Thymus (tissue), 11 donors: ENCODE data around the gene CACNA2D3. TPM values are rescaled to one million over a fixed set of nuclear protein-coding genes. Genes with fewer than 3 reads are reported as not detected.

Experiments used
- DNase-seq, 9 donors: peaks; one replicate each; pipeline ENCODE4 v3.0.0-alpha.2; 2013; ENCODE audit warnings: low spot score in 9 of 9, low read depth in 6 of 9, missing footprints in 1 of 9
- H3K27ac ChIP-seq, 2 donors: one replicate each; pipeline ENCODE4 v1.5.1; 2013; ENCODE audit warnings: control low read depth in 1 of 2, low read depth in 1 of 2, low read length in 1 of 2, mild to moderate bottlenecking in 1 of 2, moderate library complexity in 1 of 2
- H3K27me3 ChIP-seq, 2 donors: one replicate each; pipeline ENCODE4 v1.5.1; 2013; ENCODE audit warnings: low read length in 1 of 2; ENCODE audit not compliant: control insufficient read depth in 2 of 2, insufficient read depth in 1 of 2
- H3K36me3 ChIP-seq, 2 donors: one replicate each; pipeline ENCODE4 v1.5.1; 2013; ENCODE audit warnings: low read length in 1 of 2, mild to moderate bottlenecking in 1 of 2, moderate library complexity in 1 of 2; ENCODE audit not compliant: control insufficient read depth in 2 of 2, insufficient read depth in 2 of 2
- H3K4me1 ChIP-seq, 2 donors: one replicate each; pipeline ENCODE4 v1.5.1; 2013; ENCODE audit warnings: low read length in 2 of 2; ENCODE audit not compliant: control insufficient read depth in 2 of 2, insufficient read depth in 2 of 2
- H3K4me3 ChIP-seq, 2 donors: one replicate each; pipeline ENCODE4 v1.5.1; 2013; ENCODE audit warnings: low read length in 2 of 2, control low read depth in 1 of 2, mild to moderate bottlenecking in 1 of 2
- H3K9me3 ChIP-seq, 2 donors: one replicate each; pipeline ENCODE4 v1.5.1; 2013; ENCODE audit warnings: low read length in 1 of 2, mild to moderate bottlenecking in 1 of 2; ENCODE audit not compliant: control insufficient read depth in 2 of 2, insufficient read depth in 1 of 2
- WGBS: extraction: QIAGEN DNeasy Blood & Tissue Kit; methylation state at CpG from one replicate; pipeline ENCODE4 v1.1.7; 2013; 5-methylcytosine and 5-hydroxymethylcytosine counted together
- polyA plus RNA-seq: library from polyadenylated mRNA; stranded (reverse); fragments of 200-250 nt; gene quantifications from one replicate; pipeline ENCODE4 v1.2.3, GENCODE V29; 2013
- total RNA-seq: library from RNA; stranded (reverse); fragments of 120-200 nt; gene quantifications from one replicate; pipeline ENCODE4 v1.2.4, GENCODE V29; 2013
- donor health status: healthy.

Gene CACNA2D3
- total and polyA plus RNA-seq, 2 donors: 1.8 to 2.1 TPM

DNA sequence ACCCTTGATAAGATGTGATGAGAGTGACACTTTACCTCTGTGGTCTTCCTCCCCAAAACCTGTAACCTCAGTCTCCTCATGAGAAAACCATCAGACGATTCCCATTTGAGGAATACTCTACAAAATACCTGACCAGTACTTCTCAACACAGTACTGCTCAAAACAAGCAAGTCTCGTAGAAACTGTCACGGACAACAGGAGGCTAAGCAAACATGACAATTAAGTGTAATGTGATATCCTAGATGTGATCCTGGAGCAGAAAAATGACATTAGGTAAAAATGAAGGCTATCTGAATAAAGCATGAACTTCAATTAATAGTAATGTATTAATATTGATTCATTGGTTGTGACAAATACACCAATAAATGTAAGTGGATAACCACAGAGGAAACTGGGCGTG, 113.6 kb downstream of the CACNA2D3 start:
- Histone ChIP-seq H3K27me3 (no peaks in the 10 kb centered on the region), H3K36me3 (no peaks in the 10 kb centered on the region), H3K9me3 (no peaks in the 10 kb centered on the region), H3K4me3 (no peak overlapping the region), H3K27ac (no peak overlapping the region), H3K4me1 (no peaks in the 10 kb centered on the region)
- WGBS: 91% methylated on average over 4 of the region's 4 CpGs
- DNase-seq: no peak

DNA sequence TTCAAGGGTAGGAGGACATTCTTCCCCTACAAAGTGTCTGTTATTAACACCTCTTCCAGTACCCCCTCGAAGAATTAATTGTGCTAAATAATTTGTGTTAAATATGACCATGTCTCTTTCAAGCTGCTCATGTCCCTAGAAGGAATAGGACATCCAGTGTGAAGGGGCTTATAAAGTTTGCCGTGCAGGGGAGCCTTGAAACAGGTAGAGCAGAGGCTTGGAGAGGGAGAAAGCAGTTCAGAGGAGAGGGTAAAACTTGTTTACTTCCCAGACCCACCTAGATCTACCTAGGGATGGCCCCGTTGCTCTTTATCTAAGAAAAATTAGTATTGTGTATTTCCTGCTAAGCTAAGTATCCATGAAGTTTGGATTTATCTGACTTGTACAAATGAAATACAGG, 114.8 kb downstream of the CACNA2D3 start:
- 84% methylated on average over 3 of the region's 3 CpGs for WGBS
- Histone ChIP-seq H3K4me3 (no peak overlapping the region), H3K27me3 (no peaks in the 10 kb centered on the region), H3K9me3 (no peaks in the 10 kb centered on the region), H3K36me3 (no peaks in the 10 kb centered on the region), H3K27ac (no peak overlapping the region), H3K4me1 (no peaks in the 10 kb centered on the region)
- DNase-seq: no peak

- Histone ChIP-seq H3K9me3 (no peaks in the 10 kb centered on the region), H3K36me3 (no peaks in the 10 kb centered on the region), H3K27me3 (no peaks in the 10 kb centered on the region), H3K4me1 (no peaks in the 10 kb centered on the region), H3K4me3 (no peak overlapping the region), H3K27ac (no peak overlapping the region)
- WGBS: 83% methylated on average over 4 of the region's 4 CpGs
- no peak for DNase-seq
Measured at GRCh38 chr3:54237788-54238502, 115.6 kb downstream of the CACNA2D3 start.

DNA sequence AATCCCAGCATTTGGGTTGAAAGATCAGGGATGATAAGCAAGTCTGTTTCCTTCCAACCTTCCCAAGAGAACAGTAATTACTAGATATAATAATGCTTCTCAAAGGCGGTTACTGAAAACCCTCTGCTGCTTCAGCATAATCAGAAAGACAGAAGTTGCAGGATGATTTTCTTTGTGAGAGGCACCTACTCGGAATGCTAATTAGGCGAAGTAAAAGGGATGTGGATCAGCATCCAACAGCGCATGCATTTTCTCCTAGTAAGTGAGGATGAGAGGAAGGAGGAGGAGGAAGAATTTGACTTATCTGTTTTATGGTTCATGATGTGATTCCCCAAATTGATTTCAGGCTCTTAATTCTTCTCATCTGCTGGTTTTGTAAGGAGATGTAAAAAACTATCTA, 118.0 kb downstream of the CACNA2D3 start:
- H3K36me3 ChIP-seq: no peaks in the 10 kb centered on the region
- WGBS: 80% methylated on average over 4 of the region's 4 CpGs
- no peaks in the 10 kb centered on the region for H3K4me1 ChIP-seq
- H3K4me3 ChIP-seq: no peak overlapping the region
- H3K27ac ChIP-seq: no peak overlapping the region
- no peak for DNase-seq
- no peaks in the 10 kb centered on the region for H3K27me3 ChIP-seq
- no peaks in the 10 kb centered on the region for H3K9me3 ChIP-seq

- Histone ChIP-seq H3K4me3 (no peak overlapping the region), H3K27ac (no peak overlapping the region), H3K36me3 (no peaks in the 10 kb centered on the region), H3K27me3 (no peaks in the 10 kb centered on the region), H3K9me3 (no peaks in the 10 kb centered on the region), H3K4me1 (no peaks in the 10 kb centered on the region)
- DNase-seq: no peak
- 88% methylated on average over 13 of the region's 13 CpGs for WGBS
Measured at GRCh38 chr3:54243056-54243931, 120.9 kb downstream of the CACNA2D3 start.

DNA sequence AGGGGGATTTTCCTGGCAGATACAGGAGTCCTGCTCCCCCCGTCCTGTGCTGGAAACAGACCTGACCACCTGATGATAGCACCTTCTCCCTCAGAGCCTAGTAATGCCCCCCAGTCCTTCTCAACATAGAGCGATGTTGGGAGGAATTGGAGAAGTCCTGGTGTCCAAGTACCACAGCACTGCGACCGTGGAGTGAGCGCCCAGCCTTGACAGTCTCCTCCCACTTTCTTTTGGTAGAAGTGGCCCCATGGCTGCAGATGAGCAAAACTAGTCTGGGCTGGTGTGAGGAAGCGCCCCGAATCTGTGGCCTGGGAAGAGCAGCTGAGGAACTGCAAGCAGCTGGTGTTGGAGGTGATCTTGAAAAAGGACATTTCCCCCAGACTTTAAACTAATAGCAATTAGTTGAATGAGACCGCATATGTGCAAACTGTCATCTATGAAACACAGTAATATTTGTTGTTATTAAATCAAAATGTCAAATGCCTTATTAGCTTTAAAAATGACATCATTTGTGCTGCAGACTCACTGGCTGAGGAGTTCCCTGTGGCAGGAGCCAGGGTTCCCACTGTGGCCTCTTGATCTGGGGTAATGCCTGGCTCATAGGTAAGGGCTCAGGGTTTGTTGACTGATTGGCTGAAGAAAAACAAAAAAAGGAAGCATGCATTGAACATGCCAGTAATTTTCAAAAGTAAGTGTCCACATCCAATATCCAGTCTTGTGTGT, 121.8 kb downstream of the CACNA2D3 start:
- DNase-seq: no peak
- H3K4me1 ChIP-seq: no peaks in the 10 kb centered on the region
- H3K9me3 ChIP-seq: no peaks in the 10 kb centered on the region
- no peak overlapping the region for H3K27ac ChIP-seq
- 92% methylated on average over 8 of the region's 8 CpGs for WGBS
- H3K27me3 ChIP-seq: no peaks in the 10 kb centered on the region
- no peaks in the 10 kb centered on the region for H3K36me3 ChIP-seq
- H3K4me3 ChIP-seq: no peak overlapping the region

GRCh38 chr3:54251705-54252104, 129.4 kb downstream of the CACNA2D3 start:
- 87% methylated on average over 3 of the region's 3 CpGs for WGBS
- H3K4me1 ChIP-seq: no peaks in the 10 kb centered on the region
- H3K9me3 ChIP-seq: no peaks in the 10 kb centered on the region
- no peak overlapping the region for H3K27ac ChIP-seq
- H3K27me3 ChIP-seq: no peaks in the 10 kb centered on the region
- no peak for DNase-seq
- no peaks in the 10 kb centered on the region for H3K36me3 ChIP-seq
- no peak overlapping the region for H3K4me3 ChIP-seq

DNA sequence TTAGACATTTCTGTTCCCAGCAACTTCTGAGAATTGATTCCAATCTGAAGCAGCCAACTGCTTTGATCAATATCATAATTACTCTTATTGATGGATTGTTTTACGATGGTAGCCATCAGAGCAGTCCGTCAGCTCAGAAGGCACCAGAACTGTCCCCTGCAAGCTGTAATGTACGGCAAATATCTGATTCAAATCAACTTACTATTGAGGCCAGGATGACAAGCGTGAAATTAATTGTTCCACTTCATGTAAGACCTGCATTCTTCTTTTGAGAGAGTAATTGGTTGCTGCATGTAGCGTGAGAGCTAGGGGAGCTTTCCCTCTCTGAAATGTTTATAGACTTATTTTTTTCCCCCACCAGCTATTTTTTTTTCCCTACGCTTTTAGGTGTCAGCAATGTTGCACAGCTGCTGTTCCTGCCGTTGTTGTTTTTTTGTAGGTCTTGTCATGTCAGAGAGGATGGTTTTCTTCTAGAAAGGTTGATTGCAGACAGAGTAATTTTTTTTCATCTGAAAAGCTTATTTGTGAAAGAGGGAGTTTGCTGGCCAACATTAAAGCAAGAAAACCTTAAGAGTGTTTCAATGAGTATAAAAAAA, 134.9 kb downstream of the CACNA2D3 start:
- Histone ChIP-seq H3K27ac (no peak overlapping the region), H3K27me3 (no peaks in the 10 kb centered on the region), H3K9me3 (no peaks in the 10 kb centered on the region), H3K4me1 (no peaks in the 10 kb centered on the region), H3K36me3 (no peaks in the 10 kb centered on the region), H3K4me3 (no peak overlapping the region)
- WGBS: 88% methylated on average over 7 of the region's 7 CpGs
- no peak for DNase-seq
